ENCODE results near the gene EFS.

EFS gene

GRCh38 chr14:23353433-23353780, 11.6 kb downstream of the EFS start:
- H3K9me3 ChIP-seq (ENCODE audit: control insufficient read depth, low read length): no peaks in the 10 kb centered on the region
- H3K36me3 ChIP-seq (ENCODE audit: control insufficient read depth, insufficient read depth, low read length): no peaks in the 10 kb centered on the region
- H3K4me2 ChIP-seq (ENCODE audit: low read length): no peak overlapping the region
- no peaks in the 10 kb centered on the region for H3K79me2 ChIP-seq
- H2AFZ ChIP-seq: no peak overlapping the region
- peaks cover 7% of the 10 kb centered on the region for H3K4me1 ChIP-seq
- no peak overlapping the region for H3K4me3 ChIP-seq (ENCODE audit: low read depth, low read length)
- TF ChIP-seq CTCF (IDR thresholded peaks at IDR 0.05): no peak
- no peak overlapping the region for H3K27ac ChIP-seq
- no peak overlapping the region for H3K9ac ChIP-seq
- H3K27me3 ChIP-seq (ENCODE audit: control insufficient read depth, insufficient read depth, low read length): no peaks in the 10 kb centered on the region

GRCh38 chr14:23352506-23353432, 12.2 kb downstream of the EFS start, which contains the start of gene SLC22A17:
SLC22A17 (minus strand) TSS chr14:23352887.
- H3K4me3 ChIP-seq (ENCODE audit: low read depth, low read length): peak within 1 kb of the TSS; percentile 51
- no peak for TF ChIP-seq CTCF (IDR thresholded peaks at IDR 0.05)
- H3K36me3 ChIP-seq (ENCODE audit: control insufficient read depth, insufficient read depth, low read length): no peaks in the 10 kb centered on the region
- no peaks in the 10 kb centered on the region for H3K27me3 ChIP-seq (ENCODE audit: control insufficient read depth, insufficient read depth, low read length)
- peak within 1 kb of the TSS; percentile 39 for H3K27ac ChIP-seq
- H2AFZ ChIP-seq: peak within 1 kb of the TSS; percentile 89
- H3K9ac ChIP-seq: peak within 1 kb of the TSS; percentile 56
- no peaks in the 10 kb centered on the region for H3K9me3 ChIP-seq (ENCODE audit: control insufficient read depth, low read length)
- H3K79me2 ChIP-seq: no peaks in the 10 kb centered on the region
- H3K4me1 ChIP-seq: peaks cover 7% of the 10 kb centered on the region
- H3K4me2 ChIP-seq (ENCODE audit: low read length): peak within 1 kb of the TSS; percentile 91

- TF ChIP-seq CTCF (IDR thresholded peaks at IDR 0.05): no peak
- Histone ChIP-seq H3K27ac (peak overlapping the region; percentile 39), H3K9ac (peak overlapping the region; percentile 56)
Measured at GRCh38 chr14:23351681-23352505, 13.1 kb downstream of the EFS start.

GRCh38 chr14:23349156-23349845, 15.7 kb downstream of the EFS start:
- no peak overlapping the region for H3K9ac ChIP-seq
- no peak overlapping the region for H3K4me3 ChIP-seq (ENCODE audit: low read depth, low read length)
- H3K79me2 ChIP-seq: no peaks in the 10 kb centered on the region
- TF ChIP-seq CTCF (IDR thresholded peaks at IDR 0.05): no peak
- H3K9me3 ChIP-seq (ENCODE audit: control insufficient read depth, low read length): no peaks in the 10 kb centered on the region
- no peaks in the 10 kb centered on the region for H3K36me3 ChIP-seq (ENCODE audit: control insufficient read depth, insufficient read depth, low read length)
- peaks cover 7% of the 10 kb centered on the region for H3K4me1 ChIP-seq
- H3K27ac ChIP-seq: no peak overlapping the region
- H3K4me2 ChIP-seq (ENCODE audit: low read length): no peak overlapping the region
- H3K27me3 ChIP-seq (ENCODE audit: control insufficient read depth, insufficient read depth, low read length): no peaks in the 10 kb centered on the region
- no peak overlapping the region for H2AFZ ChIP-seq

More at GRCh38 chr14:23351681-23352505, 13.1 kb downstream of the EFS start:
- Histone ChIP-seq H3K27me3 (ENCODE audit: control insufficient read depth, insufficient read depth, low read length) (no peaks in the 10 kb centered on the region), H3K9me3 (ENCODE audit: control insufficient read depth, low read length) (no peaks in the 10 kb centered on the region), H2AFZ (peak overlapping the region; percentile 89), H3K4me2 (ENCODE audit: low read length) (peak overlapping the region; percentile 91), H3K4me1 (peaks cover 7% of the 10 kb centered on the region), H3K36me3 (ENCODE audit: control insufficient read depth, insufficient read depth, low read length) (no peaks in the 10 kb centered on the region), H3K79me2 (no peaks in the 10 kb centered on the region), H3K4me3 (ENCODE audit: low read depth, low read length) (peak overlapping the region; percentile 51)

Data from parathyroid adenoma (tissue), 2 donors.